Fibroblast of skin of left biceps (primary cell): ENCODE measurements around the gene MTARC1.

Experiments used
- DNase-seq, 2 experiments: peaks; one replicate each; pipeline ENCODE4 v3.0.0-alpha.2; 2013; ENCODE audit warnings: low read depth in 2 of 2

MTARC1 gene

GRCh38 chr1:220806408-220806807 is 19.7 kb downstream of the MTARC1 start:
- DNase-seq: no peak

- no peak for DNase-seq
Observed at GRCh38 chr1:220807726-220808125, 21.0 kb downstream of the MTARC1 start.

- DNase-seq: no peak
Observed at GRCh38 chr1:220808345-220809186, 21.9 kb downstream of the MTARC1 start.

- no peak for DNase-seq
Observed at GRCh38 chr1:220809187-220809550, 22.5 kb downstream of the MTARC1 start.

- no peak for DNase-seq
Observed at GRCh38 chr1:220809704-220810103, 23.0 kb downstream of the MTARC1 start.

- peak; percentile 41 to 48 for DNase-seq
Observed at GRCh38 chr1:220810179-220810653, 23.5 kb downstream of the MTARC1 start.

GRCh38 chr1:220810963-220811362 is 24.2 kb downstream of the MTARC1 start:
- no peak for DNase-seq

- no peak for DNase-seq
Observed at GRCh38 chr1:220811695-220812094, 25.0 kb downstream of the MTARC1 start.

GRCh38 chr1:220812308-220812707 is 25.6 kb downstream of the MTARC1 start:
- no peak for DNase-seq

- no peak for DNase-seq
Observed at GRCh38 chr1:220813013-220813412, 26.3 kb downstream of the MTARC1 start.

GRCh38 chr1:220815409-220815808 is 28.7 kb downstream of the MTARC1 start:
- no peak for DNase-seq

GRCh38 chr1:220817907-220818306 is 31.2 kb downstream of the MTARC1 start:
- DNase-seq: no peak

GRCh38 chr1:220818421-220819173 is 31.9 kb downstream of the MTARC1 start:
- peak; percentile 42 to 48 for DNase-seq

GRCh38 chr1:220819467-220820026 is 32.8 kb downstream of the MTARC1 start:
- no peak for DNase-seq

- DNase-seq: no peak
Observed at GRCh38 chr1:220824031-220824989, 37.6 kb downstream of the MTARC1 start.

- DNase-seq: no peak
Observed at GRCh38 chr1:220825819-220826551, 39.3 kb downstream of the MTARC1 start.

GRCh38 chr1:220826729-220827128 is 40.0 kb downstream of the MTARC1 start:
- no peak for DNase-seq

- no peak for DNase-seq
Observed at GRCh38 chr1:220827445-220828178, 40.9 kb downstream of the MTARC1 start.

- no peak for DNase-seq
Observed at GRCh38 chr1:220828179-220828490, 41.4 kb downstream of the MTARC1 start.

GRCh38 chr1:220828950-220829586 is 42.4 kb downstream of the MTARC1 start:
- no peak for DNase-seq
